Vagina (tissue), 2 donors: Measurements from ENCODE around the gene AHDC1.

Experiments used
- CTCF ChIP-seq, 3 experiments: fragments of 450-650 bp in 2 of 3; fragments of 200-600 bp in 1 of 3; sonication (generic) in 1 of 3; IDR thresholded peaks; one replicate each; pipeline ENCODE4 v1.5.1; 2017 to 2019; ENCODE audit warnings: antibody characterized with exemption in 3 of 3, mild to moderate bottlenecking in 2 of 3, moderate library complexity in 2 of 3
- POLR2A ChIP-seq, 2 donors: fragments of 450-650 bp; IDR thresholded peaks; one replicate each; pipeline ENCODE4 v1.6.1; 2017; ENCODE audit warnings: antibody characterized with exemption in 2 of 2, mild to moderate bottlenecking in 2 of 2, moderate library complexity in 2 of 2
- POLR2AphosphoS5 ChIP-seq, 2 donors: sonication (generic); formaldehyde crosslinking; IDR thresholded peaks; one replicate each; pipeline ENCODE4 v1.9.0; 2017; ENCODE audit warnings: antibody characterized with exemption in 2 of 2, mild to moderate bottlenecking in 2 of 2, low read depth in 1 of 2; ENCODE audit not compliant: insufficient read depth in 1 of 2

GRCh38 chr1:27595597-27595996 lies 8.3 kb downstream of the AHDC1 start:
- TF ChIP-seq CTCF (IDR thresholded peaks at IDR 0.05): no peak
- TF ChIP-seq POLR2A (IDR thresholded peaks at IDR 0.05): no peak
- TF ChIP-seq POLR2AphosphoS5 (IDR thresholded peaks at IDR 0.05; ENCODE audit: insufficient read depth in 1 of 2, low read depth in 1 of 2): no peak
